NCI-H146 treated with DMSO at 0.1 percent for 48 hours (cell line): Measurements from ENCODE around the gene UBE2N.
A peak's percentile ranks its signal among the peaks of the same experiment; 100 is the strongest.
"Not testable (repeated sequence)": the region's sequence is repeated elsewhere in the genome, so short reads cannot be mapped to it uniquely, and the experiment has no call there.

ENCODE experiments used
- DNase-seq: peaks from one replicate; lab custom pipeline; 2025; ENCODE audit not compliant: unreplicated experiment; lab: John Stamatoyannopoulos, UW

Gene UBE2N

GRCh38 chr12:93381976-93382437, 59.7 kb downstream of the UBE2N start:
- DNase-seq = not testable (repeated sequence)

GRCh38 chr12:93381161-93381975, 60.4 kb downstream of the UBE2N start:
- no peak for DNase-seq

GRCh38 chr12:93380480-93381121, 61.1 kb downstream of the UBE2N start:
- peak; percentile 7 for DNase-seq

GRCh38 chr12:93379981-93380361, 61.8 kb downstream of the UBE2N start:
- DNase-seq = no peak

GRCh38 chr12:93379326-93379980, 62.3 kb downstream of the UBE2N start:
- no peak for DNase-seq

GRCh38 chr12:93378998-93379325, 62.8 kb downstream of the UBE2N start:
- peak; percentile 19 for DNase-seq

GRCh38 chr12:93378196-93378997, 63.4 kb downstream of the UBE2N start:
- peak; percentile 37 for DNase-seq

GRCh38 chr12:93377252-93378195, 64.2 kb downstream of the UBE2N start, which contains the start of gene NUDT4:
NUDT4 (plus strand) TSS chr12:93377925; CDS start chr12:93378323, 398 bp downstream.
- DNase-seq = peak; percentile 79

- DNase-seq = no peak
These were observed 65.1 kb downstream of the UBE2N start for GRCh38 chr12:93376436-93377251.

- DNase-seq = no peak
These were observed 65.8 kb downstream of the UBE2N start for GRCh38 chr12:93375906-93376305.

GRCh38 chr12:93373961-93374656, 67.6 kb downstream of the UBE2N start:
- DNase-seq = no peak

- no peak for DNase-seq
These were observed 70.8 kb downstream of the UBE2N start for GRCh38 chr12:93370947-93371346.

GRCh38 chr12:93369505-93369904, 72.2 kb downstream of the UBE2N start:
- DNase-seq = no peak

- no peak for DNase-seq
These were observed 73.0 kb downstream of the UBE2N start for GRCh38 chr12:93368766-93369165.

GRCh38 chr12:93366422-93366821, 75.3 kb downstream of the UBE2N start:
- DNase-seq = no peak

- DNase-seq = no peak
These were observed 75.9 kb downstream of the UBE2N start for GRCh38 chr12:93365616-93366405.

- DNase-seq = no peak
These were observed 77.9 kb downstream of the UBE2N start for GRCh38 chr12:93363841-93364297.
